Colonic mucosa (tissue), 4 donors: ENCODE data around the gene ZBTB4. TPM values are rescaled to one million over a fixed set of nuclear protein-coding genes. Genes with fewer than 3 reads are reported as not detected.

Experiments used
- DNase-seq: peaks from one replicate; pipeline ENCODE4 v3.0.0-alpha.2; 2020
- H3K27ac ChIP-seq: fragments of 200-600 bp; one replicate; pipeline ENCODE4 v1.8.0; 2021
- H3K27me3 ChIP-seq: fragments of 200-600 bp; one replicate; pipeline ENCODE4 v1.8.0; 2021
- H3K36me3 ChIP-seq: fragments of 200-600 bp; one replicate; pipeline ENCODE4 v1.8.0; 2021
- H3K4me1 ChIP-seq: fragments of 200-600 bp; one replicate; pipeline ENCODE4 v1.8.0; 2021; ENCODE audit warnings: mild to moderate bottlenecking
- H3K4me3 ChIP-seq: fragments of 200-600 bp; one replicate; pipeline ENCODE4 v1.8.0; 2021
- H3K9ac ChIP-seq, 2 donors: one replicate each; pipeline ENCODE4 v1.7.0; 2013; ENCODE audit warnings: control low read depth in 2 of 2, low read depth in 2 of 2, low read length in 2 of 2
- H3K9me3 ChIP-seq: fragments of 200-600 bp; one replicate; pipeline ENCODE4 v1.8.0; 2021
- intact Hi-C: fragments of 100-400 bp; cut with DNase I; formaldehyde crosslinking; loops from one replicate; pipeline ENCODE4 v1.14.1; 2022
- total RNA-seq, 2 donors: library from RNA; stranded (reverse); fragmentation: NEBNext Ultra II Directional in 1 of 2; extraction: Animal tissue kit (Norgen Biotek cat#: 25700) in 1 of 2; gene quantifications; one replicate each; pipeline ENCODE4 v1.2.1, GENCODE V29; 2021
- TF ChIP-seq, protein P1 (sequence below): fragments of 200-600 bp; IDR thresholded peaks from one replicate; pipeline ENCODE4 v1.8.0; 2022; ENCODE audit warnings: antibody characterized with exemption, mild to moderate bottlenecking
- donor health status: healthy.
- donor health status: DM: no; HTN: no; CAD: no.
- donor health status: DM: no; HTN: no; CAD: no.

ZBTB4 gene
- total RNA-seq, 2 donors from 2014 or later = 12.9 to 26.7 TPM

GRCh38 chr17:7512824-7513540 lies 33.6 kb upstream of the ZBTB4 start:
- TF ChIP-seq, protein P1, sequence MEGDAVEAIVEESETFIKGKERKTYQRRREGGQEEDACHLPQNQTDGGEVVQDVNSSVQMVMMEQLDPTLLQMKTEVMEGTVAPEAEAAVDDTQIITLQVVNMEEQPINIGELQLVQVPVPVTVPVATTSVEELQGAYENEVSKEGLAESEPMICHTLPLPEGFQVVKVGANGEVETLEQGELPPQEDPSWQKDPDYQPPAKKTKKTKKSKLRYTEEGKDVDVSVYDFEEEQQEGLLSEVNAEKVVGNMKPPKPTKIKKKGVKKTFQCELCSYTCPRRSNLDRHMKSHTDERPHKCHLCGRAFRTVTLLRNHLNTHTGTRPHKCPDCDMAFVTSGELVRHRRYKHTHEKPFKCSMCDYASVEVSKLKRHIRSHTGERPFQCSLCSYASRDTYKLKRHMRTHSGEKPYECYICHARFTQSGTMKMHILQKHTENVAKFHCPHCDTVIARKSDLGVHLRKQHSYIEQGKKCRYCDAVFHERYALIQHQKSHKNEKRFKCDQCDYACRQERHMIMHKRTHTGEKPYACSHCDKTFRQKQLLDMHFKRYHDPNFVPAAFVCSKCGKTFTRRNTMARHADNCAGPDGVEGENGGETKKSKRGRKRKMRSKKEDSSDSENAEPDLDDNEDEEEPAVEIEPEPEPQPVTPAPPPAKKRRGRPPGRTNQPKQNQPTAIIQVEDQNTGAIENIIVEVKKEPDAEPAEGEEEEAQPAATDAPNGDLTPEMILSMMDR = no peak
- Histone ChIP-seq H3K27me3 (no peaks in the 10 kb centered on the region), H3K36me3 (peaks cover 23% of the 10 kb centered on the region), H3K4me3 (no peak overlapping the region), H3K27ac (no peak overlapping the region), H3K9me3 (no peaks in the 10 kb centered on the region), H3K9ac (no peak overlapping the region), H3K4me1 (peaks cover 6% of the 10 kb centered on the region)
- intact Hi-C loops = loop anchor here (10.0 kb wide), 1 partner anchor 158 kb away; the partner anchor contains the start of genes KCTD11 and TMEM95
- DNase-seq = no peak

- DNase-seq = no peak
- H3K9me3 ChIP-seq = no peaks in the 10 kb centered on the region
- intact Hi-C loops = loop anchor here (10.0 kb wide), 1 partner anchor 157 kb away; the partner anchor contains the start of genes KCTD11 and TMEM95
Measured at GRCh38 chr17:7512105-7512504, 32.7 kb upstream of the ZBTB4 start.

GRCh38 chr17:7511108-7511507 lies 31.7 kb upstream of the ZBTB4 start:
- no peak overlapping the region for H3K27ac ChIP-seq
- H3K36me3 ChIP-seq = peaks cover 23% of the 10 kb centered on the region
- H3K4me1 ChIP-seq = peaks cover 6% of the 10 kb centered on the region
- TF ChIP-seq, protein P1 = no peak
- H3K9me3 ChIP-seq = no peaks in the 10 kb centered on the region
- H3K9ac ChIP-seq = no peak overlapping the region
- no peaks in the 10 kb centered on the region for H3K27me3 ChIP-seq
- no peak for DNase-seq
- intact Hi-C loops = loop anchor here (10.0 kb wide), 1 partner anchor 156 kb away; the partner anchor contains the start of genes KCTD11 and TMEM95
- no peak overlapping the region for H3K4me3 ChIP-seq

More at GRCh38 chr17:7512105-7512504, 32.7 kb upstream of the ZBTB4 start:
- H3K9ac ChIP-seq = no peak overlapping the region
- peaks cover 23% of the 10 kb centered on the region for H3K36me3 ChIP-seq
- H3K4me1 ChIP-seq = peaks cover 6% of the 10 kb centered on the region
- no peaks in the 10 kb centered on the region for H3K27me3 ChIP-seq
- H3K27ac ChIP-seq = no peak overlapping the region
- H3K4me3 ChIP-seq = no peak overlapping the region
- TF ChIP-seq, protein P1 = no peak

DNA sequence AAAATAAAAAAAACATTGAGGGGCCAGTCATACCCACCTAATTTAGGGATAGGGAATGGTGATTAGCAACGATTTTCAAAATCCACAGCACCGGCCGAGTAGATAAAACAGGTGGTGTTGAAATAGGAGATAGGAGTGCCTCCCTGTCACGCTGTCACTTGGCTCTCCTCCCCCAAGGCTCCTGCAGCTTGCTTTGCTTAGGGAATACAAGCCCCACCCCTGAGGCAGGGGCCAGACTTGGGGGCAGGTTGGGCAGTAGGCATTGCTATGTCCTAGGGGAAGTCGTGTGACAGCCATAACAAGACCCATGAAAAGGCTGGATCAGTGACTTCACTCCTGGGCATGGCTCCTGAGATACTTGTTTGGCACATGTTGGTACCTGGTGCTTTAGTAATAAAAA lies 30.5 kb upstream of the ZBTB4 start:
- TF ChIP-seq, protein P1 = no peak
- Histone ChIP-seq H3K9me3 (no peaks in the 10 kb centered on the region), H3K27ac (no peak overlapping the region), H3K36me3 (peaks cover 23% of the 10 kb centered on the region), H3K27me3 (no peaks in the 10 kb centered on the region), H3K9ac (no peak overlapping the region), H3K4me3 (no peak overlapping the region), H3K4me1 (no peaks in the 10 kb centered on the region)
- intact Hi-C loops = loop anchor here (10.0 kb wide), 1 partner anchor 155 kb away; the partner anchor contains the start of genes KCTD11 and TMEM95
- no peak for DNase-seq

GRCh38 chr17:7508846-7509245 lies 29.4 kb upstream of the ZBTB4 start:
- Histone ChIP-seq H3K27ac (no peak overlapping the region), H3K27me3 (no peaks in the 10 kb centered on the region), H3K4me1 (no peaks in the 10 kb centered on the region), H3K9me3 (no peaks in the 10 kb centered on the region), H3K4me3 (no peak overlapping the region), H3K36me3 (peaks cover 26% of the 10 kb centered on the region), H3K9ac (no peak overlapping the region)
- intact Hi-C loops = no loop called here
- no peak for DNase-seq
- TF ChIP-seq, protein P1 = no peak
